ENCODE data around the gene GRIK3.

DNA sequence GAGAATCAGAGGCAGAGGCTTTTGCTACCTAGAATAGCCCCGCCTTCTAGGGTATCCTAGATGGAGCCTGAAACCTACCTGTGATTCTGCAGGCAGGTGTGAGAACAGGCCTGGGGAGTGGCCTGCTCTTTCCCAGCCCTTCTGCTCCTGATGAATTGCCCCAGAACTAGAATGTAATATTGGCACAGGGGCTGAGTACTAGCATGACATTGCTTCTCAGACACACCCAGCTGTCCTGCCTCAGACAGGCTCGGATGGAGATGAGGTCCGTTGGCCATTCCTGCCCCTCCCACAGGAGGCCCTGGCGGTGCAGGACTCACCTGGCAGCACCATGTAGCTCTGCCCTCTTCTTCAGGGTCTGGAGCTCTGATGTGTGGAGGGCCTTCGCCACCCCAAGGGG lies 237.6 kb downstream of the GRIK3 start:
- TF ChIP-seq, protein P1, sequence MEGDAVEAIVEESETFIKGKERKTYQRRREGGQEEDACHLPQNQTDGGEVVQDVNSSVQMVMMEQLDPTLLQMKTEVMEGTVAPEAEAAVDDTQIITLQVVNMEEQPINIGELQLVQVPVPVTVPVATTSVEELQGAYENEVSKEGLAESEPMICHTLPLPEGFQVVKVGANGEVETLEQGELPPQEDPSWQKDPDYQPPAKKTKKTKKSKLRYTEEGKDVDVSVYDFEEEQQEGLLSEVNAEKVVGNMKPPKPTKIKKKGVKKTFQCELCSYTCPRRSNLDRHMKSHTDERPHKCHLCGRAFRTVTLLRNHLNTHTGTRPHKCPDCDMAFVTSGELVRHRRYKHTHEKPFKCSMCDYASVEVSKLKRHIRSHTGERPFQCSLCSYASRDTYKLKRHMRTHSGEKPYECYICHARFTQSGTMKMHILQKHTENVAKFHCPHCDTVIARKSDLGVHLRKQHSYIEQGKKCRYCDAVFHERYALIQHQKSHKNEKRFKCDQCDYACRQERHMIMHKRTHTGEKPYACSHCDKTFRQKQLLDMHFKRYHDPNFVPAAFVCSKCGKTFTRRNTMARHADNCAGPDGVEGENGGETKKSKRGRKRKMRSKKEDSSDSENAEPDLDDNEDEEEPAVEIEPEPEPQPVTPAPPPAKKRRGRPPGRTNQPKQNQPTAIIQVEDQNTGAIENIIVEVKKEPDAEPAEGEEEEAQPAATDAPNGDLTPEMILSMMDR (conservative IDR thresholded peaks at IDR 0.05; ENCODE audit: low read length) = no peak
- TF ChIP-seq EZH2phosphoT487 (IDR thresholded peaks at IDR 0.05; ENCODE audit: borderline replicate concordance, low read depth, low read length) = no peak

Data from OCI-LY7 (cell line).